CD4-positive, alpha-beta T cell (primary cell): ENCODE measurements around the gene PDE4A. TPM values are rescaled to one million over a fixed set of nuclear protein-coding genes. Genes with fewer than 3 reads are reported as not detected.

Experiments
- ATAC-seq: fragments of 200-7000 bp; cut with Tn5 transposase; one replicate; pipeline ENCODE4 v1.10.0; 2022; ENCODE audit warnings: mild to moderate bottlenecking; ENCODE audit not compliant: poor library complexity
- CTCF ChIA-PET: fragments of 350-600 bp; sonication (Branson Sonifier 250); formaldehyde crosslinking; loops from one replicate; lab custom pipeline; 2021; ENCODE audit warnings: antibody characterized with exemption, inconsistent platforms; lab: Charles Lee
- POLR2A ChIA-PET: fragments of 350-600 bp; sonication (Branson Sonifier 250); formaldehyde crosslinking; loops from one replicate; lab custom pipeline; 2021; ENCODE audit warnings: antibody characterized with exemption, inconsistent platforms; lab: Charles Lee
- DNase-seq, 14 experiments: peaks; one replicate each; pipeline ENCODE4 v3.0.0-alpha.2; 2013 to 2020; ENCODE audit warnings: mixed read lengths in 2 of 14
- H3K27ac ChIP-seq, 2 donors: one replicate each; pipeline versions ENCODE4 v1.5.1 to v1.7.0; 2013; ENCODE audit warnings: low read length in 2 of 2, low read depth in 1 of 2, mild to moderate bottlenecking in 1 of 2
- H3K27me3 ChIP-seq, 2 experiments: 1 replicate in 1 of 2; 2 replicates in 1 of 2; pipeline versions ENCODE4 v1.6.1 to v1.7.0; 2013; ENCODE audit warnings: low read length in 2 of 2, control low read depth in 1 of 2, mild to moderate bottlenecking in 1 of 2, moderate library complexity in 1 of 2; ENCODE audit not compliant: insufficient read depth in 2 of 2, control insufficient read depth in 1 of 2
- H3K36me3 ChIP-seq: one replicate; pipeline ENCODE4 v1.6.1; 2013; ENCODE audit warnings: low read length, control low read depth; ENCODE audit not compliant: insufficient read depth
- H3K4me1 ChIP-seq: one replicate; pipeline ENCODE4 v1.6.1; 2013; ENCODE audit warnings: low read length, control low read depth; ENCODE audit not compliant: insufficient read depth
- H3K4me3 ChIP-seq: one replicate; pipeline ENCODE4 v1.5.1; 2013; ENCODE audit warnings: mild to moderate bottlenecking, low read length, moderate library complexity
- H3K9me3 ChIP-seq, 2 experiments: 1 replicate in 1 of 2; 2 replicates in 1 of 2; pipeline versions ENCODE4 v1.6.1 to v1.7.0; 2013; ENCODE audit warnings: low read length in 2 of 2, mild to moderate bottlenecking in 2 of 2, control low read depth in 1 of 2, moderate library complexity in 1 of 2; ENCODE audit not compliant: control insufficient read depth in 1 of 2, insufficient read depth in 1 of 2
- H3K27ac Mint-ChIP-seq: one replicate; pipeline ENCODE4 v1.8.0; 2020; ENCODE audit warnings: mixed read lengths
- H3K27me3 Mint-ChIP-seq: one replicate; pipeline ENCODE4 v1.8.0; 2021; ENCODE audit warnings: mixed read lengths
- H3K36me3 Mint-ChIP-seq: one replicate; pipeline ENCODE4 v1.8.0; 2021; ENCODE audit warnings: low read depth, mixed read lengths
- H3K4me1 Mint-ChIP-seq: one replicate; pipeline ENCODE4 v1.8.0; 2021; ENCODE audit warnings: low read depth, mixed read lengths
- H3K4me3 Mint-ChIP-seq: one replicate; pipeline ENCODE4 v1.8.0; 2020; ENCODE audit warnings: mild to moderate bottlenecking, mixed read lengths
- H3K9me3 Mint-ChIP-seq: one replicate; pipeline ENCODE4 v1.8.0; 2020; ENCODE audit warnings: mixed read lengths
- CTCF ChIP-seq: fragments of 200-600 bp; IDR thresholded peaks from one replicate; pipeline ENCODE4 v1.8.0; 2022; ENCODE audit warnings: antibody characterized with exemption, mild to moderate bottlenecking
- intact Hi-C, 2 experiments: fragments of 100-400 bp; cut with DNase I in 1 of 2; cut with micrococcal nuclease in 1 of 2; formaldehyde crosslinking; loops; one replicate each; pipeline versions ENCODE4 v1.15.1 to v1.9.0; 2023 to 2025; cut with DNase I, micrococcal nuclease
- total RNA-seq, 174 experiments: library from RNA in 2 of 174; stranded (reverse) in 2 of 174; gene quantifications; one replicate each; pipeline ENCODE4 v1.2.3 and lab custom pipeline; 2021 to 2026

The PDE4A gene
- total RNA-seq, 2 experiments from 2014 or later: 1.5 to 2.1 TPM

- Histone ChIP-seq H3K27me3 (no peaks in the 10 kb centered on the region), H3K4me1 (peaks cover 14% of the 10 kb centered on the region), H3K27ac (no peak overlapping the region), H3K4me3 (no peak overlapping the region), H3K36me3 (no peaks in the 10 kb centered on the region), H3K9me3 (no peaks in the 10 kb centered on the region)
- Mint-ChIP-seq H3K36me3 (no peaks in the 10 kb centered on the region), H3K4me3 (no peak overlapping the region), H3K9me3 (no peaks in the 10 kb centered on the region), H3K4me1 (peaks cover 3% of the 10 kb centered on the region), H3K27me3 (no peaks in the 10 kb centered on the region), H3K27ac (no peak overlapping the region)
- no peak for DNase-seq
- intact Hi-C loops: no loop called here
- no peak for TF ChIP-seq CTCF
- no peak for ATAC-seq
- ChIA-PET CTCF (no interaction called here), POLR2A (no interaction called here)
These were observed 44.1 kb downstream of the PDE4A start for GRCh38 chr19:10464456-10464855.

- no peaks in the 10 kb centered on the region for H3K4me1 ChIP-seq
- H3K4me3 Mint-ChIP-seq: no peak overlapping the region
- CTCF ChIA-PET: no interaction called here
- TF ChIP-seq CTCF: no peak
- H3K9me3 Mint-ChIP-seq: no peaks in the 10 kb centered on the region
- H3K36me3 Mint-ChIP-seq: no peaks in the 10 kb centered on the region
- H3K36me3 ChIP-seq: no peaks in the 10 kb centered on the region
- intact Hi-C loops: no loop called here
- ATAC-seq (no peak), DNase-seq (no peak)
- H3K4me3 ChIP-seq: no peak overlapping the region
- no peaks in the 10 kb centered on the region for H3K4me1 Mint-ChIP-seq
- POLR2A ChIA-PET: no interaction called here
- H3K27ac Mint-ChIP-seq: no peak overlapping the region
- no peaks in the 10 kb centered on the region for H3K27me3 Mint-ChIP-seq
- no peaks in the 10 kb centered on the region for H3K9me3 ChIP-seq
- no peaks in the 10 kb centered on the region for H3K27me3 ChIP-seq
- no peak overlapping the region for H3K27ac ChIP-seq
These were observed 46.9 kb downstream of the PDE4A start for GRCh38 chr19:10467104-10467706.

- TF ChIP-seq CTCF: no peak
- no peaks in the 10 kb centered on the region for H3K27me3 ChIP-seq
- ChIA-PET POLR2A (no interaction called here), CTCF (no interaction called here)
- Mint-ChIP-seq H3K36me3 (no peaks in the 10 kb centered on the region), H3K27me3 (no peaks in the 10 kb centered on the region), H3K27ac (no peak overlapping the region), H3K4me3 (no peak overlapping the region), H3K9me3 (no peaks in the 10 kb centered on the region), H3K4me1 (no peaks in the 10 kb centered on the region)
- no peak for DNase-seq
- H3K4me1 ChIP-seq: no peaks in the 10 kb centered on the region
- no peak for ATAC-seq
- no peak overlapping the region for H3K4me3 ChIP-seq
- no peak overlapping the region for H3K27ac ChIP-seq
- no peaks in the 10 kb centered on the region for H3K36me3 ChIP-seq
- intact Hi-C loops: no loop called here
- no peaks in the 10 kb centered on the region for H3K9me3 ChIP-seq
These were observed 47.8 kb downstream of the PDE4A start for GRCh38 chr19:10468133-10468532.
